ENCODE results near the gene PM20D1.

GRCh38 chr1:205805082-205805711 lies 44.7 kb downstream of the PM20D1 start:
- TF ChIP-seq REST (IDR thresholded peaks at IDR 0.05; ENCODE audit: insufficient read depth in 1 of 2, low read depth in 2 of 2, low read length in 2 of 2), result no peak
- no peak for TF ChIP-seq POLR2AphosphoS5 (IDR thresholded peaks at IDR 0.05; ENCODE audit: low read depth, low read length)
- no peak for TF ChIP-seq SIN3A (IDR thresholded peaks at IDR 0.05; ENCODE audit: borderline replicate concordance, insufficient read depth, low read length)
- TF ChIP-seq TAF1 (IDR thresholded peaks at IDR 0.05; ENCODE audit: borderline replicate concordance, insufficient read depth, low read length), result no peak
- no peak for TF ChIP-seq FOXP2 (optimal IDR thresholded peaks at IDR 0.05; ENCODE audit: borderline replicate concordance, extremely low read depth, extremely low read length, insufficient read depth)

Data from PFSK-1 (cell line).